Stomach (tissue), 9 donors: ENCODE measurements around the gene F5. TPM values are rescaled to one million over a fixed set of nuclear protein-coding genes. Genes with fewer than 3 reads are reported as not detected.
"Not testable (repeated sequence)": the region's sequence is repeated elsewhere in the genome, so short reads cannot be mapped to it uniquely, and the experiment has no call there.

Experiments used
- DNase-seq, 2 donors: peaks; one replicate each; pipeline versions ENCODE4 v3.0.0 to v3.0.0-alpha.2; 2013 to 2019
- H3K27ac ChIP-seq, 5 donors: fragments of 200-600 bp in 4 of 5; sonication (generic) in 4 of 5; one replicate each; pipeline ENCODE4 v1.5.1; 2013 to 2019; ENCODE audit warnings: mild to moderate bottlenecking in 1 of 5, moderate library complexity in 1 of 5
- H3K27me3 ChIP-seq, 3 donors: fragments of 200-600 bp; sonication (generic); one replicate each; pipeline ENCODE4 v1.5.1; 2017 to 2019; ENCODE audit warnings: mixed run types in 1 of 3
- H3K36me3 ChIP-seq, 4 donors: fragments of 200-600 bp; sonication (generic); 1 replicate in 3 of 4; 2 replicates in 1 of 4; pipeline ENCODE4 v1.5.1; 2016 to 2019
- H3K4me1 ChIP-seq, 4 donors: fragments of 200-600 bp; sonication (generic); one replicate each; pipeline ENCODE4 v1.5.1; 2016 to 2019
- H3K4me3 ChIP-seq, 4 donors: fragments of 200-600 bp; sonication (generic) in 3 of 4; one replicate each; pipeline ENCODE4 v1.5.1; 2016 to 2019; ENCODE audit warnings: mild to moderate bottlenecking in 1 of 4
- H3K9me3 ChIP-seq, 4 donors: fragments of 200-600 bp; sonication (generic); one replicate each; pipeline ENCODE4 v1.5.1; 2016 to 2019
- CTCF ChIP-seq, 7 experiments: fragments of 450-650 bp in 4 of 7; fragments of 200-600 bp in 3 of 7; sonication (generic) in 3 of 7; IDR thresholded peaks; one replicate each; pipeline ENCODE4 v1.5.1; 2016 to 2019; ENCODE audit warnings: antibody characterized with exemption in 7 of 7, control low read depth in 2 of 7, mild to moderate bottlenecking in 1 of 7
- EP300 ChIP-seq: sonication (generic); formaldehyde crosslinking; IDR thresholded peaks from one replicate; pipeline ENCODE4 v1.6.1; 2017; ENCODE audit warnings: antibody characterized with exemption
- POLR2A ChIP-seq, 4 donors: fragments of 450-650 bp; IDR thresholded peaks; one replicate each; pipeline ENCODE4 v1.6.1; 2016; ENCODE audit warnings: antibody characterized with exemption in 4 of 4, control low read depth in 2 of 4, mild to moderate bottlenecking in 1 of 4, moderate library complexity in 1 of 4
- POLR2AphosphoS5 ChIP-seq, 3 donors: sonication (generic); formaldehyde crosslinking; IDR thresholded peaks; one replicate each; pipeline ENCODE4 v1.6.1; 2016; ENCODE audit warnings: antibody characterized with exemption in 3 of 3
- WGBS, 5 donors: extraction: QIAGEN DNeasy Blood & Tissue Kit in 3 of 5; methylation state at CpG; one replicate each; pipeline versions ENCODE4 v1.1.5 to v1.1.7; 2013 to 2018; 5-methylcytosine and 5-hydroxymethylcytosine counted together
- intact Hi-C: fragments of 100-400 bp; cut with DNase I; formaldehyde crosslinking; loops from one replicate; pipeline ENCODE4 v1.15.1; 2023; ENCODE audit warnings: low total_unique reads
- polyA plus RNA-seq, 3 donors: library from polyadenylated mRNA; stranded (reverse); fragments of 200-250 nt; gene quantifications; one replicate each; pipeline ENCODE4 v1.2.3, GENCODE V29; 2013
- total RNA-seq, 5 donors: library from RNA; depleted of rRNA; stranded (reverse); fragments of >200 nt; gene quantifications; one replicate each; pipeline versions ENCODE4 v1.1.0 to v1.2.3, GENCODE V29; 2014 to 2016
- donor health status: healthy with polysubstance abuse.
- donor health status: Bipolar disorder and iron deficiency.
- donor health status: healthy.

The F5 gene
- total and polyA plus RNA-seq, 8 donors = 0.06 to 4.8 (median 1.0) TPM; not detected in 2

GRCh38 chr1:169538998-169539871, 47.0 kb downstream of the F5 start:
- no peak overlapping the region for H3K4me3 ChIP-seq
- 67 to 77% (median 73%) methylated on average over 3 of the region's 3 CpGs for WGBS, 5 donors
- peak in 1 of 2 donors; percentile 10 for DNase-seq
- H3K36me3 ChIP-seq = no peaks in the 10 kb centered on the region
- no peak for TF ChIP-seq POLR2AphosphoS5 (IDR thresholded peaks at IDR 0.05)
- TF ChIP-seq EP300 = no peak
- TF ChIP-seq CTCF (IDR thresholded peaks at IDR 0.05) = no peak
- TF ChIP-seq POLR2A (IDR thresholded peaks at IDR 0.05) = no peak
- H3K9me3 ChIP-seq = no peaks in the 10 kb centered on the region
- H3K27me3 ChIP-seq = no peaks in the 10 kb centered on the region
- no peaks in the 10 kb centered on the region for H3K4me1 ChIP-seq
- no peak overlapping the region for H3K27ac ChIP-seq
- intact Hi-C loops = no loop called here

GRCh38 chr1:169534653-169535052, 51.6 kb downstream of the F5 start:
- Histone ChIP-seq H3K9me3 (no peaks in the 10 kb centered on the region), H3K27ac (no peak overlapping the region), H3K27me3 (no peaks in the 10 kb centered on the region), H3K4me3 (no peak overlapping the region), H3K36me3 (no peaks in the 10 kb centered on the region), H3K4me1 (peaks cover 0 to 5% (median under 1%) of the 10 kb centered on the region in 4 donors)
- no peak for DNase-seq
- 91 to 96% (median 92%) methylated on average over 2 of the region's 2 CpGs for WGBS, 5 donors
- intact Hi-C loops = no loop called here
- no peak for TF ChIP-seq CTCF (IDR thresholded peaks at IDR 0.05)
- no peak for TF ChIP-seq POLR2AphosphoS5 (IDR thresholded peaks at IDR 0.05)
- TF ChIP-seq POLR2A (IDR thresholded peaks at IDR 0.05) = no peak
- TF ChIP-seq EP300 = no peak

GRCh38 chr1:169533528-169534190, 52.6 kb downstream of the F5 start:
- intact Hi-C loops, H3K4me3 ChIP-seq, H3K9me3 ChIP-seq, H3K36me3 ChIP-seq, H3K27me3 ChIP-seq, H3K27ac ChIP-seq, DNase-seq: not testable (repeated sequence)
- WGBS, 5 donors = 73 to 85% (median 84%) methylated on average over 9 of the region's 9 CpGs
- peaks cover 4 to 15% (median 8%) of the 10 kb centered on the region in 4 donors for H3K4me1 ChIP-seq

- WGBS, 5 donors = 60 to 100% (median 86%) methylated on average over 3 of the region's 3 CpGs
- Histone ChIP-seq H3K27ac (no peak overlapping the region), H3K4me1 (peaks cover 10 to 31% (median 14%) of the 10 kb centered on the region in 4 donors), H3K27me3 (no peaks in the 10 kb centered on the region), H3K9me3 (no peaks in the 10 kb centered on the region), H3K36me3 (no peaks in the 10 kb centered on the region), H3K4me3 (no peak overlapping the region)
- TF ChIP-seq EP300 (no peak), POLR2A (IDR thresholded peaks at IDR 0.05) (no peak), CTCF (IDR thresholded peaks at IDR 0.05) (no peak), POLR2AphosphoS5 (IDR thresholded peaks at IDR 0.05) (no peak)
- intact Hi-C loops = no loop called here
- DNase-seq = no peak
Observed at GRCh38 chr1:169530448-169530847, 55.8 kb downstream of the F5 start.
